Measurements from ENCODE around the gene RAB10. TPM values are rescaled to one million over a fixed set of nuclear protein-coding genes. Genes with fewer than 3 reads are reported as not detected.

Gene RAB10
- total RNA-seq, 1 experiment from 2014 or later = 167 TPM

DNA sequence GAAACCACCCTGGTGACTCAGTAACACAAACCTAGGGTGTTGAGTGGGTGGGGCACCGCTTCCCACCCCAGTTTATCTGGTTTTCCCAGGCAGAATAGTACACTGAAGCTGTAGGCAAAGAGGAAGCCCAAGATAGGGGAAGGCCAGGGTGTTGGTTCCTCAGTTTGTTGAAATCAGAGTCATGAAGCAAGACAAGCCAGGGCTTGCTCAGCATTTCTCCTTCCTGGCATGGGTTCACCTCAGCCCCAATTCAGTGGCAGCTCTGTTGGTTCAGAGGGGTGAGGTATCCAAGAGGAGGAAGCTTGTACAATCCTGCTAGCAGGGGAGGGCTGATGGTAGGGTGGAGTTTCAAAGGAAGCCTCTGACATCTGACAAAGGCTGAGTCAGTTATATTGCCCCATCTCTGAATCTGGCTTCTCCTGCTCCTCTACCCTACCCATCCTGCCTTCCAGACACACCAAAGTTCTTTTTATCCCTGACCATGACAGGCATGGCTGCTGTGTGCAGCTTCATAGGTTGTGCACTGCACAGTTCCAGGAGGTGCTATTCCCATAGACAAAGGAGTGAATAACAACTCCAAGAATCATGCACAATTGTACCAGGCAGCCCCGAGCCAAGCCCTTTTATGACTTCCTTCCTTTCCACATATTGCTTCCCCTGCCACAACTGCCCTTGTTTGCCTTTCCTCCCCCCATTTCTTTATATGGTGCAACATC lies 24.9 kb upstream of the RAB10 start:
- POLR2A ChIA-PET = interaction anchor here (1.6 kb wide), 1 partner anchor 9 kb away, joined by 5 read pairs; no protein-coding TSS in a partner anchor
- RAD21 ChIA-PET (ENCODE audit: low non-redundant PET in 1 of 2, low total read pairs in 2 of 2, uncharacterized antibody in 2 of 2, unreplicated experiment in 2 of 2) = no interaction called here
- Histone ChIP-seq H2AFZ (ENCODE audit: low read depth, low read length, poor library complexity, severe bottlenecking) (peak overlapping the region; percentile 70), H3K9me2 (ENCODE audit: insufficient read depth) (no peaks in the 10 kb centered on the region), H3K36me3 (ENCODE audit: control insufficient read depth in 1 of 2, insufficient read depth in 2 of 2, low read length in 2 of 2) (no peaks in the 10 kb centered on the region), H3K4me3 (replicated peaks in 1 of 2; ENCODE audit: low read depth in 1 of 2, low read length in 2 of 2) (peak overlapping the region in 1 of 2 experiments; percentile 31; a peak in 2 of 4 replicates), H3K27me3 (ENCODE audit: insufficient read depth, low read length) (no peaks in the 10 kb centered on the region), H3K27ac (ENCODE audit: low read depth, low read length) (peak overlapping the region; percentile 8; the same call in 1 of the 2 replicates), H4K20me1 (ENCODE audit: insufficient read depth) (no peaks in the 10 kb centered on the region), H3K4me1 (ENCODE audit: control insufficient read depth in 1 of 2, insufficient read depth in 2 of 2, low read length in 2 of 2) (peaks cover 44 to 58% of the 10 kb centered on the region in 2 experiments), H3K9ac (ENCODE audit: low read length) (no peak overlapping the region), H3K4me2 (ENCODE audit: low read length) (peak overlapping the region; percentile 72), H3K79me2 (ENCODE audit: insufficient read depth, low read length) (no peaks in the 10 kb centered on the region), H3K9me3 (ENCODE audit: control insufficient read depth in 1 of 2, insufficient read depth in 1 of 2, low read depth in 1 of 2, low read length in 2 of 2) (no peaks in the 10 kb centered on the region)
- intact Hi-C loops (cut with micrococcal nuclease) = no loop called here
- CTCF ChIA-PET = interaction anchor here (0.7 to 1.0 kb wide), 2 partner anchors 11 to 137 kb away, joined by 3 read pairs; no protein-coding TSS in a partner anchor
- ATAC-seq = peak; percentile 16
- TF ChIP-seq FOSL1 (IDR thresholded peaks at IDR 0.05; ENCODE audit: low read depth) = peak; percentile 27; the same call in 1 of the 2 replicates
- TF ChIP-seq POLR2AphosphoS5 (IDR thresholded peaks at IDR 0.05; ENCODE audit: low read depth, low read length) = 0 out of 2 replicates have a peak, but pooled peaks have one; percentile 16
- 0 out of 2 replicates have a peak, but pooled peaks have one; percentile 25 for TF ChIP-seq SIN3A (IDR thresholded peaks at IDR 0.05; ENCODE audit: low read depth)
- TF ChIP-seq EZH2phosphoT487 (IDR thresholded peaks at IDR 0.05; ENCODE audit: borderline replicate concordance) = no peak
- TF ChIP-seq EGR1 (IDR thresholded peaks at IDR 0.05; ENCODE audit: low read depth) = peak; percentile 9; the same call in 1 of the 2 replicates
- peak; percentile 76 for TF ChIP-seq CEBPB (IDR thresholded peaks at IDR 0.05; ENCODE audit: low read depth)
- TF ChIP-seq SRF (IDR thresholded peaks at IDR 0.05; ENCODE audit: low read depth) = no peak
- TF ChIP-seq CBX3 (IDR thresholded peaks at IDR 0.05; ENCODE audit: low read depth) = peak; percentile 46
- peak; percentile 57 for TF ChIP-seq SP1 (IDR thresholded peaks at IDR 0.05; ENCODE audit: low read depth)
- TF ChIP-seq, protein P1, sequence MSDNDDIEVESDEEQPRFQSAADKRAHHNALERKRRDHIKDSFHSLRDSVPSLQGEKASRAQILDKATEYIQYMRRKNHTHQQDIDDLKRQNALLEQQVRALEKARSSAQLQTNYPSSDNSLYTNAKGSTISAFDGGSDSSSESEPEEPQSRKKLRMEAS (IDR thresholded peaks at IDR 0.05) = no peak
- peak; percentile 56 for TF ChIP-seq JUND (IDR thresholded peaks at IDR 0.05)
- DNase-seq (ENCODE audit: low read depth, low spot score) = peak; percentile 43
- BruUV-seq (replicated peaks) = no TSS peak

Data from HCT116 (cell line).